OCI-LY1 (cell line): Measurements from ENCODE around the gene GLB1L3.

Experiments used
- H2AFZ ChIP-seq: fragments of 200-600 bp; sonication (generic), shearing (Covaris generic); 2 replicates; pipeline ENCODE4 v1.6.0; 2014; ENCODE audit warnings: antibody characterized with exemption, mild to moderate bottlenecking, low read length
- H3F3A ChIP-seq: fragments of 200-600 bp; sonication (generic), shearing (Covaris generic); 2 replicates; pipeline ENCODE4 v1.6.0; 2014; ENCODE audit warnings: mild to moderate bottlenecking, antibody characterized with exemption, low read length, moderate library complexity; ENCODE audit not compliant: insufficient read depth
- H3K27ac ChIP-seq: fragments of 200-600 bp; sonication (generic); 2 replicates; pipeline ENCODE4 v1.5.1; 2014; ENCODE audit warnings: low read length, mixed run types, mild to moderate bottlenecking, low read depth; ENCODE audit not compliant: poor library complexity, severe bottlenecking
- H3K27me3 ChIP-seq: fragments of 200-600 bp; sonication (generic); 2 replicates; pipeline ENCODE4 v1.6.0; 2014; ENCODE audit warnings: antibody characterized with exemption, mild to moderate bottlenecking, low read length, moderate library complexity; ENCODE audit not compliant: insufficient read depth
- H3K36me3 ChIP-seq: fragments of 200-600 bp; sonication (generic); 2 replicates; pipeline ENCODE4 v1.6.1; 2014; ENCODE audit warnings: mild to moderate bottlenecking, antibody characterized with exemption, low read length, moderate library complexity, mixed read lengths; ENCODE audit not compliant: insufficient read depth
- H3K4me1 ChIP-seq: fragments of 200-600 bp; sonication (generic); 2 replicates; pipeline ENCODE4 v1.5.1; 2014; ENCODE audit warnings: mild to moderate bottlenecking, low read length, moderate library complexity; ENCODE audit not compliant: insufficient read depth, severe bottlenecking
- H3K4me2 ChIP-seq: fragments of 200-600 bp; sonication (generic), shearing (Covaris generic); 2 replicates; pipeline ENCODE4 v1.6.1; 2014; ENCODE audit warnings: low read length
- H3K4me3 ChIP-seq: fragments of 200-600 bp; sonication (generic); 2 replicates; pipeline ENCODE4 v1.5.1; 2014; ENCODE audit warnings: low read length, low read depth, mild to moderate bottlenecking, mixed read lengths; ENCODE audit not compliant: poor library complexity, severe bottlenecking
- H3K79me2 ChIP-seq: fragments of 200-600 bp; shearing (Covaris generic); 2 replicates; pipeline ENCODE4 v1.6.1; 2016; ENCODE audit warnings: mixed run types, low read length, mixed read lengths; ENCODE audit not compliant: insufficient read depth
- H3K9ac ChIP-seq: fragments of 200-600 bp; sonication (generic), shearing (Covaris generic); 2 replicates; pipeline ENCODE4 v1.6.1; 2014; ENCODE audit warnings: mild to moderate bottlenecking, low read length, mixed read lengths
- H3K9me2 ChIP-seq: fragments of 200-600 bp; sonication (generic), shearing (Covaris generic); 2 replicates; pipeline ENCODE4 v1.6.1; 2014; ENCODE audit warnings: low read depth, mild to moderate bottlenecking, low read length, mixed read lengths
- H3K9me3 ChIP-seq: fragments of 200-600 bp; shearing (Covaris generic); 2 replicates; pipeline ENCODE4 v1.6.1; 2014; ENCODE audit warnings: low read length, mixed read lengths
- H4K20me1 ChIP-seq: fragments of 200-600 bp; sonication (generic), shearing (Covaris generic); 2 replicates; pipeline ENCODE4 v1.6.0; 2016; ENCODE audit warnings: mild to moderate bottlenecking, low read length; ENCODE audit not compliant: insufficient read depth
- EZH2 ChIP-seq: fragments of 200-600 bp; sonication (generic), shearing (Covaris generic); IDR thresholded peaks from 2 replicates; pipeline ENCODE4 v1.8.0; 2017; ENCODE audit warnings: borderline replicate concordance, mixed run types, mild to moderate bottlenecking, antibody characterized with exemption, low read length, moderate library complexity, mixed read lengths
- TF ChIP-seq, protein P1 (sequence below): fragments of 200-600 bp; sonication (generic), shearing (Covaris generic); IDR thresholded peaks from 2 replicates; pipeline ENCODE4 v1.5.1; 2017; ENCODE audit warnings: mild to moderate bottlenecking, antibody characterized with exemption, low read length, moderate library complexity, mixed read lengths

GLB1L3 gene

DNA sequence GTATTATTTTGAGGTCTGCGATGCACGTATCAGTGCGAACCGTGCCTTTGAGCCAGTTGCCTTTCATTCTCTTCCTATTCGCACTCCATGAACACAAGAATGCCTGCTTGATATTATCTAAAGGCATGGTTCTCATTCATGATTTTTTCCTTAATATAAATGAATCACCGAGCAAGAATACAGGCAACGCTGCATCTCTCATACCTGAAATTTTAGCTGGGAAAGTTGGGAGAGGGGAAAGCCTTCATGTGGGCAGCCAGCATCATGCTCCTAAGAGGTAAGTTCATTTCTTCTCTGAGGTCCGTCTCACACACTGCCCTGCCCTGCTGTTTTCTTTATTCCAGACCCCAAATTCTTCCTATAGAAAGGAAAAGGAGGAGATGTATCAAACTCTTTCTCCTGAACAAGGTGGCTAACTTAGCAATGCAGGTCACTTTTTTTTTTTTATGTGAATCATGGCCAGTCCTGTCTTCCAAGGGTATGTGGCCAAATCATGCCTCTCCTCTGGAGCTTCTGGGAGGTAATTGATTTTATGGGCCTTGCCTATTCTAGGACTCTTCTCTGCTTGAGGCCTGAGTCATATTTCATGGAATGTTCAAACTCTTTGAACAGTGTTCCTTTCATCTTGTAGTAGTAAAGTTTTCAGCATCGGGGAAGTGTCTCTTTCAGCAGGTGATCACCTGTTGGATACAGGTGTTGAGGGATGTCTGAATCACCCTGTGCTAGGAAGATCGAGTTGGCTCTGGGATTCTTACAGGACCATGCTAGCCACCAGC is 58.8 kb downstream of the GLB1L3 start:
- Histone ChIP-seq H3K27me3 (no peaks in the 10 kb centered on the region), H3K9me2 (no peaks in the 10 kb centered on the region), H3K9me3 (no peaks in the 10 kb centered on the region)

DNA sequence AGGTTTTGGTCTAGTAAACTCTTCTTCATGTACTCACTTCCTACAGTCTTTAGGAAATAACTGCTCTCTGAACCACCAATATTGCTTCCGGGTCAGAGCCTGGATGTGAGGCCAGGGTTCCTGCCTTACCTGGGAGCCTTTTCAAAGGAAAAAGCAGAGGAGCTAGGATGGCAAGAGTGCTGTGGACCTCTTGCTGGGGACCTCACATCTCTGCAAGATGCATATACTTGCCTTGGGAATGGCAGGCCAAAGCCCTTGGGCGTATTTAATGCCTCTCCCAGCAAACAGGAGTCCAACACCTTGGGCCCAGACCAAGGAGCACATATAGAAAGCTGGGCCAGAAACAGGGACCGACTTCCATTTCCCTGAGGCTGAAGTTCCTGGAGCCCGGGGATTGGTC is 60.9 kb downstream of the GLB1L3 start:
- TF ChIP-seq, protein P1, sequence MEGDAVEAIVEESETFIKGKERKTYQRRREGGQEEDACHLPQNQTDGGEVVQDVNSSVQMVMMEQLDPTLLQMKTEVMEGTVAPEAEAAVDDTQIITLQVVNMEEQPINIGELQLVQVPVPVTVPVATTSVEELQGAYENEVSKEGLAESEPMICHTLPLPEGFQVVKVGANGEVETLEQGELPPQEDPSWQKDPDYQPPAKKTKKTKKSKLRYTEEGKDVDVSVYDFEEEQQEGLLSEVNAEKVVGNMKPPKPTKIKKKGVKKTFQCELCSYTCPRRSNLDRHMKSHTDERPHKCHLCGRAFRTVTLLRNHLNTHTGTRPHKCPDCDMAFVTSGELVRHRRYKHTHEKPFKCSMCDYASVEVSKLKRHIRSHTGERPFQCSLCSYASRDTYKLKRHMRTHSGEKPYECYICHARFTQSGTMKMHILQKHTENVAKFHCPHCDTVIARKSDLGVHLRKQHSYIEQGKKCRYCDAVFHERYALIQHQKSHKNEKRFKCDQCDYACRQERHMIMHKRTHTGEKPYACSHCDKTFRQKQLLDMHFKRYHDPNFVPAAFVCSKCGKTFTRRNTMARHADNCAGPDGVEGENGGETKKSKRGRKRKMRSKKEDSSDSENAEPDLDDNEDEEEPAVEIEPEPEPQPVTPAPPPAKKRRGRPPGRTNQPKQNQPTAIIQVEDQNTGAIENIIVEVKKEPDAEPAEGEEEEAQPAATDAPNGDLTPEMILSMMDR = no peak
- no peak for TF ChIP-seq EZH2

More for the DNA sequence above, 58.8 kb downstream of the GLB1L3 start:
- no peak overlapping the region for H3K27ac ChIP-seq
- H3K4me1 ChIP-seq = no peaks in the 10 kb centered on the region
- no peaks in the 10 kb centered on the region for H4K20me1 ChIP-seq
- TF ChIP-seq EZH2 = no peak
- TF ChIP-seq, protein P1 = no peak
- no peaks in the 10 kb centered on the region for H3K79me2 ChIP-seq
- no peaks in the 10 kb centered on the region for H3F3A ChIP-seq
- no peak overlapping the region for H2AFZ ChIP-seq
- H3K4me2 ChIP-seq = no peak overlapping the region
- no peaks in the 10 kb centered on the region for H3K36me3 ChIP-seq
- H3K9ac ChIP-seq = no peak overlapping the region
- no peak overlapping the region for H3K4me3 ChIP-seq

DNA sequence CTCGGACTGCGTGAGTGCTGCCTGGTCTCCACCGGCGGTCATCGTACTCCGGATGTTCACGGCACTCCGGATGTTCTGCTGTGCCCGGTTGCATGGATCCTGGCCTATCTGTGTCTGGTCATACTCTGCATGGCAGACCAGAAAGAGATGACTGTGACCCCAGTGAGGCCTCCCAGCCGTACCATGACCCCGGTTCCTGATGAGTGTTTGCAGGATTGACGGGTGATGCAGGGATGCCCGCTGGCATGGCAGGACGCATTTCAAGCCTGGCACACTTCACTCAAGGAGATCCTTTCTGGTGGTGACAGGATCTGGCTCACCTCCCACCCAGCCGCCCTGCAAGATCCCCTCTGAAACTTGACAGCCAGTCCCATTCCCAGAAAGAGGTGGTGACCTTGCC is 61.9 kb downstream of the GLB1L3 start:
- Histone ChIP-seq H3K4me3 (no peak overlapping the region), H3K9ac (no peak overlapping the region), H3F3A (no peaks in the 10 kb centered on the region), H3K4me1 (no peaks in the 10 kb centered on the region), H3K27ac (no peak overlapping the region), H3K27me3 (no peaks in the 10 kb centered on the region), H3K4me2 (no peak overlapping the region), H3K36me3 (no peaks in the 10 kb centered on the region), H3K79me2 (no peaks in the 10 kb centered on the region), H2AFZ (no peak overlapping the region), H4K20me1 (no peaks in the 10 kb centered on the region), H3K9me2 (no peaks in the 10 kb centered on the region), H3K9me3 (no peaks in the 10 kb centered on the region)
- TF ChIP-seq EZH2 = no peak
- TF ChIP-seq, protein P1 = no peak

More for the DNA sequence above, 60.9 kb downstream of the GLB1L3 start:
- Histone ChIP-seq H3K27ac (no peak overlapping the region), H3K4me2 (no peak overlapping the region), H3K9me3 (no peaks in the 10 kb centered on the region), H3K79me2 (no peaks in the 10 kb centered on the region), H3K9ac (no peak overlapping the region), H3K9me2 (no peaks in the 10 kb centered on the region), H3K27me3 (no peaks in the 10 kb centered on the region), H2AFZ (no peak overlapping the region), H3K4me3 (no peak overlapping the region), H4K20me1 (no peaks in the 10 kb centered on the region), H3K4me1 (no peaks in the 10 kb centered on the region), H3K36me3 (no peaks in the 10 kb centered on the region), H3F3A (no peaks in the 10 kb centered on the region)
